ENCODE data around the gene KLB.
"Not testable (repeated sequence)": the region's sequence is repeated elsewhere in the genome, so short reads cannot be mapped to it uniquely, and the experiment has no call there.

KLB gene

GRCh38 chr4:39427520-39428114 lies 20.9 kb downstream of the KLB start:
- no peak for DNase-seq

GRCh38 chr4:39429476-39430334 lies 23.0 kb downstream of the KLB start:
- DNase-seq = no peak

GRCh38 chr4:39433878-39434492 lies 27.3 kb downstream of the KLB start:
- no peak for DNase-seq

GRCh38 chr4:39435659-39436563 lies 29.2 kb downstream of the KLB start:
- DNase-seq = no peak

GRCh38 chr4:39441593-39441992 lies 34.9 kb downstream of the KLB start:
- no peak for DNase-seq

GRCh38 chr4:39442998-39443397 lies 36.3 kb downstream of the KLB start:
- DNase-seq = no peak

GRCh38 chr4:39446483-39446841 lies 39.7 kb downstream of the KLB start:
- DNase-seq = no peak

- DNase-seq = peak; percentile 30 to 33
Measured at GRCh38 chr4:39446842-39447573, 40.3 kb downstream of the KLB start.

- DNase-seq = no peak
Measured at GRCh38 chr4:39450618-39451017, 43.9 kb downstream of the KLB start.

GRCh38 chr4:39451423-39452023 lies 44.8 kb downstream of the KLB start:
- no peak for DNase-seq

GRCh38 chr4:39452153-39452859 lies 45.6 kb downstream of the KLB start:
- DNase-seq = no peak

GRCh38 chr4:39452860-39453587 lies 46.3 kb downstream of the KLB start:
- no peak for DNase-seq

GRCh38 chr4:39453738-39454137 lies 47.0 kb downstream of the KLB start:
- no peak for DNase-seq

GRCh38 chr4:39455486-39455885 lies 48.8 kb downstream of the KLB start:
- no peak for DNase-seq

- no peak for DNase-seq
Measured at GRCh38 chr4:39456946-39457763, 50.4 kb downstream of the KLB start.

- DNase-seq = not testable (repeated sequence)
Measured at GRCh38 chr4:39458161-39458504, 51.4 kb downstream of the KLB start.

- peak; percentile 87 to 94 for DNase-seq
Measured at GRCh38 chr4:39458505-39459300, 52.0 kb downstream of the KLB start, which contains the start of the genes LIAS and RPL9. Gene LIAS (plus strand): TSS chr4:39459056. CDS start chr4:39459118, 62 bp downstream. Gene RPL9 (minus strand): TSS chr4:39458922. CDS start chr4:39458439, 483 bp downstream.

- DNase-seq = no peak
Measured at GRCh38 chr4:39464886-39465501, 58.3 kb downstream of the KLB start.

All from stimulated activated CD4-positive, alpha-beta T cell treated with anti-CD3 and anti-CD28 coated beads, Interleukin-4, amount 100 ng/mL, for 4 hours (primary cell).